Retinal pigment epithelial cell (primary cell): ENCODE results near the gene CST7.

Experiments used
- DNase-seq: peaks from one replicate; pipeline ENCODE4 v3.0.0-alpha.2; 2010; ENCODE audit warnings: low read depth
- H3K4me3 ChIP-seq: 2 replicates; pipeline ENCODE4 v1.5.1; 2011; ENCODE audit warnings: mild to moderate bottlenecking, low read length, control low read depth, moderate library complexity
- TF ChIP-seq, protein P1 (sequence below): conservative IDR thresholded peaks from 2 replicates; pipeline ENCODE4 v1.5.1; 2011; ENCODE audit warnings: low read depth, low read length, control low read depth, inconsistent platforms

The CST7 gene, protein sequence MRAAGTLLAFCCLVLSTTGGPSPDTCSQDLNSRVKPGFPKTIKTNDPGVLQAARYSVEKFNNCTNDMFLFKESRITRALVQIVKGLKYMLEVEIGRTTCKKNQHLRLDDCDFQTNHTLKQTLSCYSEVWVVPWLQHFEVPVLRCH

DNA sequence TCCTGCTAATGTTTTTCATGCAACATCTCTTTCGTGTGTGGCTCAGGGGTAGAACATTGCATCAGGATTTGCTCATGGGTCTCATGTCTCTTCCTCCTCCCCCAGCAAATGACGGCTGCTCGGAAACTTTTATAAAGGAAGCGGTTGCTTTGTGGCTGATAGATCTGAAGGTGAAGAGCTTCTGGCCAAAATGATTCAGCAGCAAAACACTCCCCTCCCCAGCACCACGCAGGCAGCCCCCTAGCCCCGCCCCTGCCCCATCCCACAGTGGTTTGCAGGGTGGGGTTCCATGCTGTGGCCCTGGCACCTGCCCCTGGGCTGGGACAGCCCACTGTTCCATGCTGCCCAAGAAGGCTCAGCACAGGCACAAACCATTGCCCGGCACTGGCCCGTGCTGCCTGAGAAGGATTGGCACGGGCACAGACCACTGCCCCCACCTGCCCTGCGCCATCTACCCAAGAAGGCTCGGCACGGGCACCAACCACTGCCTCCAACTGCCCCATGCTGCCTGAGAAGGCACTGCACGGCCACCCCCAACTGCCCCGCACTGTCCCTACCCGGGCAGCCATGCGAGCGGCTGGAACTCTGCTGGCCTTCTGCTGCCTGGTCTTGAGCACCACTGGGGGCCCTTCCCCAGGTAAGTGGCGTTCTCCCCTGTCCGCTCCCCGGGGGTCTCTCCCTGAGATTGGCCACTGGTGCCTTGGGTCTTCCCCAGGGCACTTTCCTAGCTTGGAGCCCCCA lies at the start of gene CST7:
CST7 (plus strand) TSS at position 331 of the 741 bp plus-strand sequence; CDS start at position 568, 237 bp downstream.
- TF ChIP-seq, protein P1, sequence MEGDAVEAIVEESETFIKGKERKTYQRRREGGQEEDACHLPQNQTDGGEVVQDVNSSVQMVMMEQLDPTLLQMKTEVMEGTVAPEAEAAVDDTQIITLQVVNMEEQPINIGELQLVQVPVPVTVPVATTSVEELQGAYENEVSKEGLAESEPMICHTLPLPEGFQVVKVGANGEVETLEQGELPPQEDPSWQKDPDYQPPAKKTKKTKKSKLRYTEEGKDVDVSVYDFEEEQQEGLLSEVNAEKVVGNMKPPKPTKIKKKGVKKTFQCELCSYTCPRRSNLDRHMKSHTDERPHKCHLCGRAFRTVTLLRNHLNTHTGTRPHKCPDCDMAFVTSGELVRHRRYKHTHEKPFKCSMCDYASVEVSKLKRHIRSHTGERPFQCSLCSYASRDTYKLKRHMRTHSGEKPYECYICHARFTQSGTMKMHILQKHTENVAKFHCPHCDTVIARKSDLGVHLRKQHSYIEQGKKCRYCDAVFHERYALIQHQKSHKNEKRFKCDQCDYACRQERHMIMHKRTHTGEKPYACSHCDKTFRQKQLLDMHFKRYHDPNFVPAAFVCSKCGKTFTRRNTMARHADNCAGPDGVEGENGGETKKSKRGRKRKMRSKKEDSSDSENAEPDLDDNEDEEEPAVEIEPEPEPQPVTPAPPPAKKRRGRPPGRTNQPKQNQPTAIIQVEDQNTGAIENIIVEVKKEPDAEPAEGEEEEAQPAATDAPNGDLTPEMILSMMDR, result no peak
- DNase-seq, result no peak
- no peak within 1 kb of the TSS for H3K4me3 ChIP-seq

DNA sequence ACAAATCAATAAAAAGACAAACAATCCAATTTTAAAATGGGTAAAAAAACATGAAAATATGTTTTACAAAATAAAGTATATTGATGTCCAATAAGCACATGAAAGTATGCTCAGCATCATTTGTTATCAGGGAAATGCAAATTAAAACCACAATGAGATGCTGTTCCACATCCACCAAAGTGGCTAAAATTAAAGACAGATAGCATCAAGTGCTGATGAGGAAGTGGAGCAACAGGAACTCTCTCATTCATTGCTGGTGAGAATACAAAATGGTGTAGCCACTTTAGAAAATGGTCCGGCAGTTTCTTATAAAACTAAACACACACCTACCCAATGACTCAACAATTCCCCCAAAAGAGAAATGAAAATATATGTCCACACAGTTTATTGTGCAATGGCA lies 42.3 kb upstream of the CST7 start:
- no peak for DNase-seq
- H3K4me3 ChIP-seq, result no peak overlapping the region
- TF ChIP-seq, protein P1, result no peak

DNA sequence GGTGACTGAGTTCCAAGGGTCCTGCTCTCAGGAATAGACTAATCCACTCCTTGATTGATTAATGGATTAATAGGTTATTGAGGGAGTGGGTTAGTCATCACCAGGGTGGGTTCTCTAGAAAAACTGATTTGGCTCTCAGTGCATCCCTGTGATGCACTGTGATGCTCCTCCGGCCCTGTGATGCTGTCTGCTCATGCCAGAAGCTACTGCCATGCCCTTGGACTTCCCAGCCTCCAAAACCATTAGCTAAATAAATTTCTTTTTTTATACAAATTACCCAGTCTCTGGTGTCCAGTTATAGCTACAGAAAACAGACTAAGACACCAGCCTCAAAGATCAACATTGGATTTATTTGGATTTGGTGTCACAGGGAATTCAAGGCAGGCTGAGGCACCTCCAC lies 40.4 kb upstream of the CST7 start:
- H3K4me3 ChIP-seq, result no peak overlapping the region
- TF ChIP-seq, protein P1, result no peak
- DNase-seq, result no peak

DNA sequence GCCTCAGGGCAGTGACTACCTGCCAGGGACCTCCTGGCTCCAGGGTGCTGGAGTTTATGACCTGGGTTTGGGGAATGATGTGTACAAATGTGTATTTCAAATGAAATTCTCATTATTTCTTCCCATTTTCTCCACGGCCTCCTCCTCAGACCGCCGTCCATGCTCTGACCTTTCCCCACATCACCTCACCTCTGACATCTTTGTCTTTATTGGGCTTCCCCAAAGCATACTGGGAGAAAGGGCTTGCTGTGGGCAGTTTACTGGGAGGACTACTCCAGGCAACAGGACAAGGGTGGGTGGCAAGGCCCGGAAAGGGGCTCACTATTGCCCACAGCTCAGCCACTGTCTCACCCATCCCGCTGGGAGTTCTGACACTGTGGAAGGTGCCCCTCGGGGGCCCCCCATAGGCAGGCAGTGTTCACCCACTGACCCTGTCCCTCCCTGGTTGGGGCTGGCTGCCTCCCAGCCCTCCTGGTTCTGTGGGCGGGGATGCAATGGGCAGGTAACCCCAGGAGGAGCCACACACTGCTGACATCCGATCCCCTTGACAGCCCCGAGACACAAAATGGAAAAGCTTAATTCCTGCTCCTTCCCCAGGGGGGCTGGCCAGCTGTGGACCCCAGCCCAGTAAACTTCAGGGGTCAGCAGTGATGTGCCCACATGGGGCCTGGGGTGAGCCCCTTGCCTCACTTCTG lies 39.8 kb upstream of the CST7 start:
- TF ChIP-seq, protein P1, result no peak
- no peak for DNase-seq
- no peak overlapping the region for H3K4me3 ChIP-seq

DNA sequence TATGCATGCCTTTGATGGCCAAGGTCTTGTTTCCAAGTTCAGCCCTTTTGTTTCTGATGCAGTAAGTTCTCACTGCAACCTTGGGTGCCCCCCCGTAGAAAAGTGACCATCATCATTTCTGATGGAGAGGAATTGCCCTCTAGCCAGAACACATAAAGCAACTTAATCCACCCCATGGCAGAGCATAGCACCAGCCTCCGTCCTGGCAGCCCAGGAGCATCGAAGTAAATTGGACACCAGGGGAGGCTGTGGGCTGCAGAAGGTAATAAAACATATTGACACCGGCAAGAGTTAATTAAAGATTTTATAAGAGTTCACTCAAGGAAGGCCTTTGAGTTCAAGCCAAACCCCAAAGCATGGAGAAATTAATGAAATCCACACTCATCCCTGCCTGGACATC lies 39.2 kb upstream of the CST7 start:
- no peak for DNase-seq
- TF ChIP-seq, protein P1, result no peak
- H3K4me3 ChIP-seq, result no peak overlapping the region

DNA sequence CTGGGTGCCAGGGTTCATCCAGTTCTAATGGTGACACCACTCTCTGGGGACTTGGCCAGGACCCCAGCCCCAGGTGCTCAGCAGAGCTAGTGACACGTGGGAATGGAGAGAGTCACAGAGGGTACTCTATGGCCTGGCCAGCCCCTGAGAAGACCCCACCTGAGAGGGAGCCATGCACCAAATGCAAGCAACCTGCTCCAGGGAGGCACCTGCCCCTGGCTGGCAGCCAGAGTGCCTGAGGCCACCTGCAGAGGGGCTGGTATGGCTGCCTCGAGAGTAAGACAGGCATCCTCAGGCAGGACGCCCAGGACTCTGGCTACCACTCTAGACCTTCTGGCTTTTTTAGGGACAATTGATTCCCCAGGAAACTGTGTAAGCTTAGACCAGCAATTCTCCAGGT lies 38.6 kb upstream of the CST7 start:
- no peak overlapping the region for H3K4me3 ChIP-seq
- no peak for DNase-seq
- TF ChIP-seq, protein P1, result no peak
